PFSK-1 (cell line): ENCODE measurements around the gene ST8SIA6.

ENCODE experiments used
- FOXP2 ChIP-seq: optimal IDR thresholded peaks from 2 replicates; pipeline ENCODE3; 2011; ENCODE audit warnings: borderline replicate concordance, control low read depth, inconsistent platforms; ENCODE audit not compliant: insufficient read depth; ENCODE audit errors: extremely low read length, extremely low read depth
- POLR2AphosphoS5 ChIP-seq: IDR thresholded peaks from 2 replicates; pipeline ENCODE4 v1.6.1; 2012; ENCODE audit warnings: low read depth, mild to moderate bottlenecking, control low read depth, low read length, moderate library complexity
- SIN3A ChIP-seq: IDR thresholded peaks from 2 replicates; pipeline ENCODE4 v1.6.1; 2012; ENCODE audit warnings: mild to moderate bottlenecking, low read length, moderate library complexity, borderline replicate concordance; ENCODE audit not compliant: insufficient read depth
- TAF1 ChIP-seq: IDR thresholded peaks from 2 replicates; pipeline ENCODE4 v1.6.1; 2012; ENCODE audit warnings: low read length, control low read depth, borderline replicate concordance; ENCODE audit not compliant: insufficient read depth
- TF ChIP-seq, protein P1 (sequence below), 2 experiments: IDR thresholded peaks; 2 replicates each; pipeline versions ENCODE4 v1.6.1 to v1.8.0; 2011 to 2012; ENCODE audit warnings: low read depth in 2 of 2, low read length in 2 of 2, control low read depth in 1 of 2, inconsistent platforms in 1 of 2, mild to moderate bottlenecking in 1 of 2, moderate library complexity in 1 of 2; ENCODE audit not compliant: insufficient read depth in 1 of 2

Gene ST8SIA6

DNA sequence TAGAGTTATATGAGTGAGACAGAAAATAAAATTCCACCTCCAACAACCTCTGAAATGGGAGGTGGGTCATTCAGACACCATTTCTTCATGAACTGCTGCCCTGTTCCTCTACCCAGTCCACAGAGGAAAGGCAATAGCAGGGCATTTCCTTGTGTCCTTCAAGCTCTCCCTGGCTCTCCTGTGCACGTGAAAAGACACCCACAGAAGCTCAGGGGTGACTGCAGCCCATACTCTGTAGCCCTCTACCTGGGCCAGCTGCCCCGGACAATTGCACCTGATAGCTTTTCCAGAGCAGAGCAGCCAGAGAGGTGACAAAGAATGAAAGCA, 10.0 kb downstream of the ST8SIA6 start:
- TF ChIP-seq TAF1 (no peak), SIN3A (no peak)
- TF ChIP-seq, protein P1, sequence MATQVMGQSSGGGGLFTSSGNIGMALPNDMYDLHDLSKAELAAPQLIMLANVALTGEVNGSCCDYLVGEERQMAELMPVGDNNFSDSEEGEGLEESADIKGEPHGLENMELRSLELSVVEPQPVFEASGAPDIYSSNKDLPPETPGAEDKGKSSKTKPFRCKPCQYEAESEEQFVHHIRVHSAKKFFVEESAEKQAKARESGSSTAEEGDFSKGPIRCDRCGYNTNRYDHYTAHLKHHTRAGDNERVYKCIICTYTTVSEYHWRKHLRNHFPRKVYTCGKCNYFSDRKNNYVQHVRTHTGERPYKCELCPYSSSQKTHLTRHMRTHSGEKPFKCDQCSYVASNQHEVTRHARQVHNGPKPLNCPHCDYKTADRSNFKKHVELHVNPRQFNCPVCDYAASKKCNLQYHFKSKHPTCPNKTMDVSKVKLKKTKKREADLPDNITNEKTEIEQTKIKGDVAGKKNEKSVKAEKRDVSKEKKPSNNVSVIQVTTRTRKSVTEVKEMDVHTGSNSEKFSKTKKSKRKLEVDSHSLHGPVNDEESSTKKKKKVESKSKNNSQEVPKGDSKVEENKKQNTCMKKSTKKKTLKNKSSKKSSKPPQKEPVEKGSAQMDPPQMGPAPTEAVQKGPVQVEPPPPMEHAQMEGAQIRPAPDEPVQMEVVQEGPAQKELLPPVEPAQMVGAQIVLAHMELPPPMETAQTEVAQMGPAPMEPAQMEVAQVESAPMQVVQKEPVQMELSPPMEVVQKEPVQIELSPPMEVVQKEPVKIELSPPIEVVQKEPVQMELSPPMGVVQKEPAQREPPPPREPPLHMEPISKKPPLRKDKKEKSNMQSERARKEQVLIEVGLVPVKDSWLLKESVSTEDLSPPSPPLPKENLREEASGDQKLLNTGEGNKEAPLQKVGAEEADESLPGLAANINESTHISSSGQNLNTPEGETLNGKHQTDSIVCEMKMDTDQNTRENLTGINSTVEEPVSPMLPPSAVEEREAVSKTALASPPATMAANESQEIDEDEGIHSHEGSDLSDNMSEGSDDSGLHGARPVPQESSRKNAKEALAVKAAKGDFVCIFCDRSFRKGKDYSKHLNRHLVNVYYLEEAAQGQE (IDR thresholded peaks at IDR 0.05; ENCODE audit: insufficient read depth in 1 of 2, low read depth in 2 of 2, low read length in 2 of 2) = no peak

DNA sequence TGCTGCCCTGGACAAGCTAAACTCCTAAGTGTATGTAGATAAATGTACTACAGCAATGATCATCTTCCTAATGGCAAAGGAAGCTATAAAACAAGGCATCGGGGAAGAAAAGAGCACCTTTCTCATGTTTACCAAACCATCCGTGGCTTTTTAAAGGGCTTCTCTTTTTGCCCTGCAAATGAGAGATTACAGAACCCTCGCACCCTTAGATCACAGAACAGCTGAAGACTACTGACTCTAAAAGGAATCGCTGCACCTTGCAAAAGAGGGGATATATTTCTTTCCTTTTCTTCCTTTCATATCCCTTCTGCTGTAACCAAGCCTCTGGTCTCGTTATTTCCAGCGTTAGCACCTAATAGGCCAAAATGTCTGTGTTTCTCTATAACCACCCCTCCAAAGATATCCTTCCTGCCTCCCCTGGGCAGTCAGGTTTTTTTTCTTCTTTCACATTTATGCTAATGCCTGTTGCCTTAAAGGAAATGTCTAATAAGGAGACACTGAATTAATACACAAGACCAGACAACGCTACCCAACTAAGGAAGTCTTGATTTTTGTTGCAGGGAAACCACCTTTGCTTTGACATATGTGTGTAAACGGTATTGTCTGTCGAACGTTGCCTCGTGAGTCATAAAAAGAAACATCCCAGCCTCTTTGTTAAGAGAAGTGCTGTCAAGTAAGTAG, 10.5 kb downstream of the ST8SIA6 start:
- TF ChIP-seq TAF1 = no peak
- TF ChIP-seq POLR2AphosphoS5 = no peak
- TF ChIP-seq, protein P1 (IDR thresholded peaks at IDR 0.05; ENCODE audit: insufficient read depth in 1 of 2, low read depth in 2 of 2, low read length in 2 of 2) = no peak
- no peak for TF ChIP-seq FOXP2
- no peak for TF ChIP-seq SIN3A

DNA sequence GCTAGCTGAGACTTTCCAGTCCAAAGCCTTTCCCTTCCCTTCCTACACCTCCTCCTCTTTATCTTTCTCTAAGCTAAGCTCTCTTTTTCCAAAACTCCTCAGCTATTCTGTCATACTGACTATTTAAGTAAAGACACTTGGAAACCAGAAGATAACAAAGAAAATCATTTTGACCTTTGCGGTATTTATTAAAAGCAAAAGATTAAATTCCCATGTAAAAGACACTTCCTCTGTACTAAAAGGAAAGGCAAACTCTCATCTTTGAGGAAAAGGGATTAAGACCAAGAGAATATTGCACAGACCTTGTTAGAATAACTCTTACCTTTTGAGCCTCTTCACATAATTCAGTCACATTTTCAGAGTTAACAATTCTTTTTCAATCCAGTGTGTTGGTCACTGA, 15.8 kb downstream of the ST8SIA6 start:
- no peak for TF ChIP-seq POLR2AphosphoS5
- no peak for TF ChIP-seq SIN3A
- TF ChIP-seq, protein P1 (IDR thresholded peaks at IDR 0.05; ENCODE audit: insufficient read depth in 1 of 2, low read depth in 2 of 2, low read length in 2 of 2) = no peak
- no peak for TF ChIP-seq TAF1

DNA sequence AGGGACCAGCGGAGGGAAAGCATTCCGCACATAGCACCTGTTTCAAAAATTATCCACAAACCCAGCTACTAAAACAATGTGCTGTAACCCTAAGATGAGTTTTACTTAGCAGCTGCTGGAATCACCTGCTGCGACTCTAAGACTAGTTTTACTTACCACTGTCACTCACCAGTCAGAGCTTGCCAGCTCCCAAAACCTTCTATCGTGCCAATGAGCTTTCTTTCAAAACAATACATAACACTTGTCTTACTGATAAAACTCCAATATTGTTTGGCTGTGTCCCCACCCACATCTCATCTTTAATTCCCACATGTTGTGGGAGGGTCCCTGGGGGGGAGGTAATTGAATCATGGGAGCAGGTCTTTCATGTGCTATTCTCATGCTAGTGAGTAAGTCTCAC, 18.4 kb downstream of the ST8SIA6 start:
- TF ChIP-seq FOXP2 = no peak
- TF ChIP-seq SIN3A = no peak
- TF ChIP-seq POLR2AphosphoS5 = no peak
- TF ChIP-seq TAF1 = no peak
- TF ChIP-seq, protein P1 (IDR thresholded peaks at IDR 0.05; ENCODE audit: insufficient read depth in 1 of 2, low read depth in 2 of 2, low read length in 2 of 2) = no peak

DNA sequence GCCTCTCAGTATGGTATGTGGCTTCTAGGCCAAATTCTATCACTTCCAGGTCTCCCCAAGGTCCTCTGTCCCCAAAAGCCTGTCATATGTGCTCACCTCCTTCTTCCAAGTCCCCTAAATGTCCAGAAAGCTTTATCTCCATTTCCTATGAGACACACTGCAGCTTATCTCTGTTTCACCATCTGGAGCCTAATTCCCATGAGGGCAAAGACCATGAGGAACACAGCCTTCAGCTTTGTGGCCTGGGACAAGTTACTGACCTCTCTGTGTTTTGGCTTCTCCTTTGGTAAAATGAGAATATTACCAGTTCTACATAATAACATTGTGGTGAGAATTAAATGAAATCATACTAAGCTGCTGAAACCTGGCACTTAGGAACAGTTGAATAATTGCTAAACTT, 19.2 kb downstream of the ST8SIA6 start:
- TF ChIP-seq POLR2AphosphoS5 (no peak), SIN3A (no peak), TAF1 (no peak), FOXP2 (no peak)
- TF ChIP-seq, protein P1 (IDR thresholded peaks at IDR 0.05; ENCODE audit: insufficient read depth in 1 of 2, low read depth in 2 of 2, low read length in 2 of 2) = no peak
